Activated CD8-positive, alpha-beta memory T cell treated with anti-CD3 and anti-CD28 coated beads, Interleukin-2, amount 10 ng/mL, durations not matched to agents 7 days and 5 days (primary cell): ENCODE measurements around the gene DVL1. TPM values are rescaled to one million over a fixed set of nuclear protein-coding genes. Genes with fewer than 3 reads are reported as not detected.

ENCODE experiments used
- ATAC-seq: fragments of 150-1000 bp; cut with Tn5 transposase; one replicate; pipeline ENCODE4 v1.10.0; 2021; ENCODE audit warnings: moderate library complexity
- CTCF ChIA-PET: fragments of 350-600 bp; sonication (Branson Sonifier 250); formaldehyde crosslinking; loops from one replicate; lab custom pipeline; 2021; ENCODE audit warnings: antibody characterized with exemption; lab: Charles Lee
- DNase-seq: peaks from one replicate; pipeline ENCODE4 v3.0.0-alpha.2; 2020
- H3K27ac Mint-ChIP-seq: one replicate; pipeline ENCODE4 v1.8.0; 2021; ENCODE audit warnings: mild to moderate bottlenecking, mixed read lengths
- H3K27me3 Mint-ChIP-seq: one replicate; pipeline ENCODE4 v1.8.0; 2021; ENCODE audit warnings: mixed read lengths
- H3K36me3 Mint-ChIP-seq: one replicate; pipeline ENCODE4 v1.8.0; 2021; ENCODE audit warnings: mild to moderate bottlenecking, mixed read lengths
- H3K4me1 Mint-ChIP-seq: one replicate; pipeline ENCODE4 v1.8.0; 2021; ENCODE audit warnings: mixed read lengths
- H3K4me3 Mint-ChIP-seq: one replicate; pipeline ENCODE4 v1.8.0; 2021; ENCODE audit warnings: mild to moderate bottlenecking, moderate library complexity, mixed read lengths
- H3K9me3 Mint-ChIP-seq: one replicate; pipeline ENCODE4 v1.8.0; 2022; ENCODE audit warnings: low read depth, mixed read lengths
- total RNA-seq, 2 experiments: library from RNA; stranded (reverse); gene quantifications; one replicate each; pipeline ENCODE4 v1.2.3, GENCODE V29; 2021

Gene DVL1
- total RNA-seq, 2 experiments from 2014 or later = 35.2 to 42.0 TPM

DNA sequence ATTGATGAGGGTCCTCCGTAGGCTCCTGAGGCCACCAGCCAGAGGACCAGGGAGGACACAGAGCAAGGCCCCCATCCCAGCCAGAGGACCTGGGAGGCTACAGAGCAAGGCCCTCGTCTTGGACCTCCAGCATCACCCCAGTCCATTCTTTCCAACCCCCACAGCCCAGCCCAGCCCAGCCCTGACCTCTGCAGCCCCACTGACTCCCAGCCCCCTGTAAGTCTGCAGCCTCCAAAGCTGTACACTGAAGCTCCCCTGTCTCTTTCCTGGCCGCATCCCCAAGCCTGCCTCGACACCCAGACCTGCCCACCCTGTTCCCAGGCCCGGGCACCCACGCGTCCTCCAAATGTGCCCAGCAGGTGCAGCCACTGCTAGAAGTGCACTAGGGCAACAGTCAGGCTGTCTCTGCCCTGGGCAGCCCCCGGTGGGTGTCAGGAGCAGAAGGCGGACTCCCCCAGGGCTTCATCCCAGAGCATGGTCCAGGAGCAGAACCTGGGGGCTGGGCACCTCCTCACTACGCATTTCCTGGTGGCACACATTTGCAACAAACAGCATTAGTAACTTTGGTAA, 2.1 kb downstream of the DVL1 start:
- peak overlapping the region; percentile 71 for H3K4me3 Mint-ChIP-seq

GRCh38 chr1:1346501-1346890, 2.7 kb downstream of the DVL1 start:
- CTCF ChIA-PET = interaction anchor here (1.8 kb wide), 1 partner anchor 25 kb away, joined by 10 read pairs; no protein-coding TSS in a partner anchor

More for the DNA sequence above, 2.1 kb downstream of the DVL1 start:
- Mint-ChIP-seq H3K27me3 (peaks cover 3% of the 10 kb centered on the region), H3K36me3 (no peaks in the 10 kb centered on the region), H3K9me3 (no peaks in the 10 kb centered on the region), H3K27ac (no peak overlapping the region), H3K4me1 (peaks cover 19% of the 10 kb centered on the region)
- DNase-seq = no peak
- CTCF ChIA-PET = interaction anchor here (1.1 to 1.9 kb wide), 4 partner anchors 24 to 52 kb away, joined by 5 to 16 read pairs (median 8); partner anchors contain the start of gene CCNL2
- ATAC-seq = no peak

GRCh38 chr1:1345860-1346500, 3.2 kb downstream of the DVL1 start:
- Mint-ChIP-seq H3K4me3 (no peak overlapping the region), H3K27ac (no peak overlapping the region), H3K27me3 (no peaks in the 10 kb centered on the region), H3K4me1 (peaks cover 19% of the 10 kb centered on the region), H3K9me3 (peaks cover under 1% of the 10 kb centered on the region), H3K36me3 (peaks cover 5% of the 10 kb centered on the region)
- no peak for DNase-seq
- CTCF ChIA-PET = interaction anchor here (1.8 kb wide), 1 partner anchor 26 kb away, joined by 10 read pairs; no protein-coding TSS in a partner anchor
- no peak for ATAC-seq

More at GRCh38 chr1:1346501-1346890, 2.7 kb downstream of the DVL1 start:
- Mint-ChIP-seq H3K27me3 (no peaks in the 10 kb centered on the region), H3K27ac (no peak overlapping the region), H3K4me1 (peaks cover 19% of the 10 kb centered on the region), H3K4me3 (no peak overlapping the region), H3K36me3 (peaks cover under 1% of the 10 kb centered on the region), H3K9me3 (no peaks in the 10 kb centered on the region)
- ATAC-seq (no peak), DNase-seq (no peak)

- ATAC-seq = no peak
- CTCF ChIA-PET = interaction anchor here (1.8 kb wide), 1 partner anchor 26 kb away, joined by 10 read pairs; no protein-coding TSS in a partner anchor
- no peak for DNase-seq
- H3K27me3 Mint-ChIP-seq = no peaks in the 10 kb centered on the region
- H3K4me3 Mint-ChIP-seq = no peak overlapping the region
- H3K36me3 Mint-ChIP-seq = peaks cover 11% of the 10 kb centered on the region
- peaks cover 19% of the 10 kb centered on the region for H3K4me1 Mint-ChIP-seq
- peaks cover 3% of the 10 kb centered on the region for H3K9me3 Mint-ChIP-seq
- no peak overlapping the region for H3K27ac Mint-ChIP-seq
Observed at GRCh38 chr1:1345384-1345783, 3.8 kb downstream of the DVL1 start.

DNA sequence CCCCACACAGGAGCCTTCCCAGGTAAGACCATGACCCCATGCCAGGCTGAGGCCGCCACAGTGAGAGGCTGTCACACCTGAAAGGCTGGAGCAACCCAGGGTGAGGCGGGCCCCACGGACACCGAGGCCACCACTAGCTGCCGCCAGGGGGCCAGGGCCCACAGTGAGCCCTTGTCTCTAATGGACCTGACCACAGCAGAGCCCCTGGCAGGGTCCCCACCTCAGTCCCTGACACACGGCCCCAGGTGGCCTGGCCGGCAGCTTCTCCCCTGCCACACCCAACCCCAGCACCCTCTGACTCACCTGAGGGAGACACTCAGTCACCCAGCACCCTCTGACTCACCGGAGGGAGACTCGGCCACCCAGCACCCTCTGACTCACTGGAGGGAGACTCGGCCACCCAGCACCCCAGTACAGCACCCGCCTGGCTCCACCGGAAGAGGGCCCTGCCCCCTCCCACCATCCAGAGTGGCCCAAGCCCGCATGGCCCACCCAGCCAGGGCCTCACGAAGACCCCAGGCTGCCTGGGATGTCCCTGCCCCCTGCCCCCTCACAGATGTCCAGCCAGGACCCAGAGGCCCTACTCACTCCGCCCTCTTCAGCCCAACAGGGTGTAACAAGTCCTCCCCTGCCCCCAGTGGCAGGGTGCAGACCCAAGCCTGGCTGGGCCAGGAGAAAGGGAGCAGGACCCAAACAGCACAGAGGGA, 4.4 kb downstream of the DVL1 start:
- Mint-ChIP-seq H3K27ac (no peak overlapping the region), H3K4me1 (peaks cover 19% of the 10 kb centered on the region), H3K4me3 (no peak overlapping the region), H3K27me3 (no peaks in the 10 kb centered on the region), H3K9me3 (peaks cover 3% of the 10 kb centered on the region), H3K36me3 (peaks cover 12% of the 10 kb centered on the region)
- CTCF ChIA-PET = interaction anchor here (0.6 kb wide), 1 partner anchor 76 kb away, joined by 3 read pairs; no protein-coding TSS in a partner anchor
- ATAC-seq (no peak), DNase-seq (peak; percentile 59)

DNA sequence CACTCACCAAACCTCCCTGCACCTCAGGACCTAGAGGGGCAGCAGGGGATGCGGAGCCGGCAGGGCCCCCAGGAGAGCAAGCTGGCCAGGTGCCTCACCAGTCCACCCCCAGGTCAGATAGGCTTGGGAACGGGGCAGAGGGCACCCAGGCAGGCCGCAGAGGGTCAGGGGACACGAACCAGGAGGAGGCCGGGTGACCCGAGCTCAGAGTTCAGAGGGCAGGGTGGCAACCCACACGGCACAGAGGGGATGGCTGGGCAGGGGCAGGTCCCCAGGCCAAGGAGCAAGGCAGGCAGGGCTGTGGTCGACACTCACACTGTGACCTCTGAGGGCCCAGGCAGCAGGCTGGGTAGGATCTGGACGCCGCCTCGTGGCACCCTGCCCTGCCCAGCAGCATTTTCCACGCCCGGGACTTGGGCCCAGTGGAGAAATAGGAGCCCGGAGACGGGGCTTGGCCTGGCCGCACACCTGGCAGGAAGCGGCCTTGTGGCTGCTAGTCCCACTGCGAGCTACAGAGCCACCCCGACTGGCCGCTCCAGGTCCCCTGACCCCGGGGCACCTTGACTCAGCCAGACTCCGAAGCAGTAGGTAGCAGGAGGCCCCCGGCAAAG, 5.3 kb downstream of the DVL1 start:
- H3K9me3 Mint-ChIP-seq = peaks cover 3% of the 10 kb centered on the region
- ATAC-seq (no peak), DNase-seq (no peak)
- H3K4me1 Mint-ChIP-seq = peaks cover 19% of the 10 kb centered on the region
- no peaks in the 10 kb centered on the region for H3K27me3 Mint-ChIP-seq
- no peak overlapping the region for H3K27ac Mint-ChIP-seq
- H3K36me3 Mint-ChIP-seq = peaks cover 12% of the 10 kb centered on the region
- CTCF ChIA-PET = interaction anchor here (1.4 kb wide), 1 partner anchor 28 kb away, joined by 4 read pairs; no protein-coding TSS in a partner anchor
- H3K4me3 Mint-ChIP-seq = no peak overlapping the region

DNA sequence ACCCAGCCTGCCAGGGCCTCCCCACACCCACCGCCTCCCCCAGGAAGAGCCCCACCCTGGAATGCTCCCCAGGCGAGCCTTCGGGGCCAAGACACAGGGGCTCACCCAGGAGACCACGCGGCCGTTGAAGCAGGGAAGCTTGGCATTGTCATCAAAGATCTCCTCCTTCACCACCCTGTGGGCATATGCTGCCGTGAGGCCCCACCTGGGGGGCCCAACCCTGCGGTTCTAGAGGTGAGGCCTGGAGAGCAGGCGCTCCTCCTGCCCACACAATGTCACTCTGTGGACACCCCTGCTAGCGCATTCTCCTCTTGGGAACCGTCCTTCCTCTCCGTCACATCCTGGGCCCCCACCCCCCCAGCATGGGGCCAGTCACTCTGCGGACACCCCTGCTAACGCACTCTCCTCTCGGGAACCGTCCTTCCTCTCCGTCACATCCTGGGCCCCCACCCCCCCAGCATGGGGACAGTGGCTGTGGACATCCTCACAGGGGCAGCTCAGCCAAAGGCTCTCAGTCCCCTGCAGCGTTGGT, 6.6 kb downstream of the DVL1 start:
- CTCF ChIA-PET = interaction anchor here (1.4 kb wide), 1 partner anchor 29 kb away, joined by 4 read pairs; no protein-coding TSS in a partner anchor
- no peaks in the 10 kb centered on the region for H3K27me3 Mint-ChIP-seq
- H3K36me3 Mint-ChIP-seq = peaks cover 12% of the 10 kb centered on the region
- H3K4me3 Mint-ChIP-seq = no peak overlapping the region
- H3K9me3 Mint-ChIP-seq = peaks cover 3% of the 10 kb centered on the region
- no peak overlapping the region for H3K27ac Mint-ChIP-seq
- DNase-seq (no peak), ATAC-seq (no peak)
- peaks cover 14% of the 10 kb centered on the region for H3K4me1 Mint-ChIP-seq

DNA sequence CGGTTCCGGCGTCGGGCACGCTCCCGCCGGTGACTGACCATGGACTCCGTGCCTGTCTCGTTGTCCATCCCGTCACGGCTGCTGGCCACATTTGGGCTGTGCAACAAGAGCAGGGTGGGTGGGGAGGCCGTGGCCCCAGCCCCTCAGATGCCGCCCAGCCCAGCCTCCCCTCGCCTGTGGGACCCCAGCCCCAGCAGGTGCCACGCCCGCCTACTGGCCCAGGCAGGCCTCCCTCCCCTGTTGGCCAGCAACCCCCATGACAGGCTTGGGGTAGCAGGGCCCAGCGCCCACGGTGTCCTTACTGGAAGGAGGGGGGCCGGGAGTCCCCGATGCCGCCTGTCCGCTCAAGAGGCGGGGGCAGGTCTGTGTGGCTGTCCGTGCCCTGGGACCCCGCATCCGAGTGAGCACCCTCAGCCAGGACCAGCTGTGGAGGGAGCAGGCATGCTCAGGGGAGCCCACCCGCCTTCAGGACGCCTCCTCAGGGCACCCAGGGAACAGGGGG, 7.1 kb downstream of the DVL1 start:
- ATAC-seq = no peak
- Mint-ChIP-seq H3K4me3 (no peak overlapping the region), H3K27me3 (no peaks in the 10 kb centered on the region), H3K27ac (no peak overlapping the region), H3K9me3 (peaks cover 3% of the 10 kb centered on the region), H3K36me3 (peaks cover 12% of the 10 kb centered on the region), H3K4me1 (peaks cover 10% of the 10 kb centered on the region)
- CTCF ChIA-PET = no interaction called here
- DNase-seq = no peak

DNA sequence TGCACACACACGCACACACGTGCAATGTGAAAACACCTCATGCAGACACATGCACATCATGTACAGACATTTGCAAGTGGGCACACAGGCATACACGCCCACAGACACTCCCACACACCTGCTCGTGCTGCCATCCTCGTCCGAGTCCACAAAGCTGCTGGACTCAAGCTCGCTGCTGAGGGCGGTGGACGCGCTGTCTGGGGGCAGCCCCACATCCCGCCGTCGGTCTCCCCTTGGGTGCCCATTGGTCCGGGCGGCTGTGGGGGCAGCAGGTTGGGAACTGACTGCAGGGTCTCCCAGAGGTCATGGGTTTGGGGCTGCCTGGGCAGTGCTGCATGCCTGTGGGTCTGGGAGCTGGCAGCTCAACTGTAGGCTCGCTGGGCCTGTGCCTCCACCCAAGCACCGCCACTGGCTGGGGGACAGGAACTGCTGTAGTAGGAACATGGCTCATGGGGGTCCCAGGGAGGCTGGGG, 7.6 kb downstream of the DVL1 start:
- peaks cover 12% of the 10 kb centered on the region for H3K36me3 Mint-ChIP-seq
- DNase-seq = no peak
- no peak for ATAC-seq
- no peak overlapping the region for H3K4me3 Mint-ChIP-seq
- no peaks in the 10 kb centered on the region for H3K27me3 Mint-ChIP-seq
- H3K9me3 Mint-ChIP-seq = peaks cover 3% of the 10 kb centered on the region
- CTCF ChIA-PET = no interaction called here
- no peak overlapping the region for H3K27ac Mint-ChIP-seq
- peaks cover 4% of the 10 kb centered on the region for H3K4me1 Mint-ChIP-seq

- CTCF ChIA-PET = no interaction called here
- peaks cover 3% of the 10 kb centered on the region for H3K9me3 Mint-ChIP-seq
- H3K4me1 Mint-ChIP-seq = peaks cover 2% of the 10 kb centered on the region
- no peak overlapping the region for H3K4me3 Mint-ChIP-seq
- no peaks in the 10 kb centered on the region for H3K27me3 Mint-ChIP-seq
- no peak overlapping the region for H3K27ac Mint-ChIP-seq
- ATAC-seq = no peak
- peaks cover 12% of the 10 kb centered on the region for H3K36me3 Mint-ChIP-seq
- DNase-seq = no peak
Observed at GRCh38 chr1:1340791-1341548, 8.2 kb downstream of the DVL1 start.

DNA sequence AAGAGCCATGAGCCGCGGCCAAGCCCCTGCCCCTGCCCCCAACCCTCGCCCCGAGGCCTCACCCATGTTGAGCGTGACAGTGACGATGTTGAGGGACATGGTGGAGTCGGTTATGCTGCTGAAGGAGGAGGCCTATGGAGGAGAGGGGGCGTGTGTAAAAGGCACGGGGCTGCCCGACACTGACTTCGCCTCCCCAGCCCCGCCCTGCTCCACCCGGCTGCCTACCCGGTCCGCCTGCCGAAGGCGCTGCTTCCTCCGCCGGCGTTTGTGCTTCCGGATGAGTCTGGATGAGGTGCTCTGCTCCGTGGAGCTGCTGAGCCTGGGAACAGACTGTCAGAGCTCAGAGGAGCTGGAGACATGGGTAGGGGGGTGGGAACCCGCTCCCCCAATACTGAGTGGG, 9.0 kb downstream of the DVL1 start:
- peaks cover 3% of the 10 kb centered on the region for H3K9me3 Mint-ChIP-seq
- ATAC-seq = no peak
- CTCF ChIA-PET = interaction anchor here (1.4 kb wide), 1 partner anchor 32 kb away, joined by 3 read pairs; no protein-coding TSS in a partner anchor
- DNase-seq = no peak
- no peak overlapping the region for H3K27ac Mint-ChIP-seq
- H3K36me3 Mint-ChIP-seq = peaks cover 12% of the 10 kb centered on the region
- no peaks in the 10 kb centered on the region for H3K27me3 Mint-ChIP-seq
- H3K4me3 Mint-ChIP-seq = no peak overlapping the region
- peaks cover 2% of the 10 kb centered on the region for H3K4me1 Mint-ChIP-seq

GRCh38 chr1:1338278-1338677, 10.9 kb downstream of the DVL1 start:
- Mint-ChIP-seq H3K27me3 (no peaks in the 10 kb centered on the region), H3K4me3 (no peak overlapping the region), H3K4me1 (no peaks in the 10 kb centered on the region), H3K27ac (no peak overlapping the region), H3K9me3 (peaks cover 3% of the 10 kb centered on the region), H3K36me3 (peaks cover 12% of the 10 kb centered on the region)
- DNase-seq (no peak), ATAC-seq (no peak)
- CTCF ChIA-PET = no interaction called here
